WI38 (cell line): ENCODE measurements around the gene RAB8A.

Experiments used
- H3K4me3 ChIP-seq: 2 replicates; pipeline ENCODE4 v1.5.1; 2011; ENCODE audit warnings: low read depth, mild to moderate bottlenecking, control low read depth, low read length
- TF ChIP-seq, protein P1 (sequence below): IDR thresholded peaks from 2 replicates; pipeline ENCODE4 v1.5.1; 2012; ENCODE audit warnings: low read depth, mild to moderate bottlenecking, control low read depth, low read length

Gene RAB8A

GRCh38 chr19:16159655-16160054 lies 48.0 kb downstream of the RAB8A start:
- TF ChIP-seq, protein P1, sequence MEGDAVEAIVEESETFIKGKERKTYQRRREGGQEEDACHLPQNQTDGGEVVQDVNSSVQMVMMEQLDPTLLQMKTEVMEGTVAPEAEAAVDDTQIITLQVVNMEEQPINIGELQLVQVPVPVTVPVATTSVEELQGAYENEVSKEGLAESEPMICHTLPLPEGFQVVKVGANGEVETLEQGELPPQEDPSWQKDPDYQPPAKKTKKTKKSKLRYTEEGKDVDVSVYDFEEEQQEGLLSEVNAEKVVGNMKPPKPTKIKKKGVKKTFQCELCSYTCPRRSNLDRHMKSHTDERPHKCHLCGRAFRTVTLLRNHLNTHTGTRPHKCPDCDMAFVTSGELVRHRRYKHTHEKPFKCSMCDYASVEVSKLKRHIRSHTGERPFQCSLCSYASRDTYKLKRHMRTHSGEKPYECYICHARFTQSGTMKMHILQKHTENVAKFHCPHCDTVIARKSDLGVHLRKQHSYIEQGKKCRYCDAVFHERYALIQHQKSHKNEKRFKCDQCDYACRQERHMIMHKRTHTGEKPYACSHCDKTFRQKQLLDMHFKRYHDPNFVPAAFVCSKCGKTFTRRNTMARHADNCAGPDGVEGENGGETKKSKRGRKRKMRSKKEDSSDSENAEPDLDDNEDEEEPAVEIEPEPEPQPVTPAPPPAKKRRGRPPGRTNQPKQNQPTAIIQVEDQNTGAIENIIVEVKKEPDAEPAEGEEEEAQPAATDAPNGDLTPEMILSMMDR, result no peak
- H3K4me3 ChIP-seq, result no peak overlapping the region

DNA sequence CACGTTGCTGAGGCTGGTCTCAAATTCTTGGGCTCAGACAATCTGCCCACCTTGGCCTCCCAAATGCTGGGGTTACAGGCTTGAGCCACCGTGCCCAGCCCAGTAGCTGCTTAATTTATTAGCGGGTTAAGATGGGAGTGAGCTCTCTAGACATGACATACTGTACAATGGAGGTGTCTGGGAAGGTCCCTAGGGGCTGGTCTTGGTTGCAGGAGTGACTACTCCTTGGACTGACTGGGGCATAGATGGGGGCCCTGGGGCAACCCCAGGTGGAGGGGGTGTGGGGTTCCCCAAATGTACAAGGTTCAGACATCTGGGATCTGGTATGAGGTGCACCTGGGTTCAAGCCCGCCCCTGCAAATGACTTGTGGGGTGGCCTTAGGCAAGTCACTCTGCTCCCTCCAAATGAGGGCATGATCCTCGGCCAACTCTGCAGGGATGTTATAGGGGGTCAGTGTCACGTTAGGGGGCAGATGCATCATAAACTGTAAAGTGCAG lies 48.8 kb downstream of the RAB8A start:
- TF ChIP-seq, protein P1, result no peak
- no peak overlapping the region for H3K4me3 ChIP-seq

DNA sequence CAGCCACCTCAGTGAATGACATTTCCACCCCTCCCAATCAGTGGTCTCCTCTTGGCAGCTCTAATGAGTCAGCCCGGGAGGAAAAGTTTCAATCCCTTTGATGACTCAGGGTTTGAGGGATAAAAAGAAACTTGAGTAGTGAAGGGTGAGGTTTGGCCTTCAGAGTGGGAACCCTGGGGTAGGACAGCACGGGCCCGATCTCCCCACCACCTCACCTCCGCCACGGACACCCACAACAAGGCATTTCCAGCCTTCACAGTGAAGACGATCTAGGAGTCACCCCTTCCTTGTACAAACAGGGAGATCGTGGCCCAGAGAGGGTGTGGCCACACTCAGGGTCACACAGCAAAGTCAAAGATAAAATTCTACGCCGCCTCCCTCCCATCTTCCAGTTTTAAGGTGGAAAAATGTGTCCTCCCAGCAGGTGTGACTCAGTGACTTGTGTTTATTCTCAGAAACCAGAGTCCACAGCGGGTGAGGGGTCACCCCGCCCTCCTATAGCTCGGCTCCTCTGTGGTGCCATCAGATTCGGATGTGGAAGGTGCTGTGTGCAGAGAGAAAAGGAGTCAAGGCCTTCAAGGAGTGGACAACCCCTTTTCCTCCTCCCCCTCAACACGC lies 49.4 kb downstream of the RAB8A start:
- TF ChIP-seq, protein P1, result no peak

GRCh38 chr19:16161840-16162239 lies 50.2 kb downstream of the RAB8A start:
- no peak overlapping the region; the same call in 1 of the 2 replicates for H3K4me3 ChIP-seq
- TF ChIP-seq, protein P1, result no peak

More for the DNA sequence above, 49.4 kb downstream of the RAB8A start:
- H3K4me3 ChIP-seq, result peak overlapping the region; percentile 29

DNA sequence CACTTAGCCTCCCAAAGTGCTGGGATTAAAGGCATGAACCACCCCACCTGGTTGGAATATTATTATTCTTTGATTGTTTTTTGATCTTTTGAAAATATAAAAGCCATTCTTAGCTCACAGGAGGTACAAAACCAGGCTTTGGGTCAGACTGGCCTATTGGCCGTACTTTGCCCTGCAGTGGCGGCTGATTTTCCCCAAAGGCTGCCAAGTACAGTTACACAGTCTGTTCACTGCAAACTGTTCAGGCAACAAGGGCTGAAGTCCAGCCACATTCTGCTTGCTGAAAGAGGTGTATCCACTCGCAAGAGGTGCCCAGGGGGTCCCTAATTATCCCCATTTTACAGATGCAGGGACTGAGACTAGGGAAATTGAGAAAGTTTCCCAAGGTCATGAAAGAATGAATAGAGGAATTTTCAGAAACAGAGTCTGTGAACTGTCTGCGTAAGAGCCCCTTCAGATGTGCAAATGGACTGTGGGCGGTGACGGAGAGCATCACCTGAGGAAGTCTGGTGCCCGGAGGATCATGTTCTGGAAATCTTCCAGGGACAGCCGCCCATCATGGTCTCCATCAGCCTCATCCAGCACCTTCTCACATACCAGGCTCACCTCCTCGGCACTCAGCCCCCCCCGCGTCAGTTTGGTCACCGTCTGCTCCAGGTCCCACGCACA lies 52.7 kb downstream of the RAB8A start:
- H3K4me3 ChIP-seq, result no peak overlapping the region
- TF ChIP-seq, protein P1, result no peak

DNA sequence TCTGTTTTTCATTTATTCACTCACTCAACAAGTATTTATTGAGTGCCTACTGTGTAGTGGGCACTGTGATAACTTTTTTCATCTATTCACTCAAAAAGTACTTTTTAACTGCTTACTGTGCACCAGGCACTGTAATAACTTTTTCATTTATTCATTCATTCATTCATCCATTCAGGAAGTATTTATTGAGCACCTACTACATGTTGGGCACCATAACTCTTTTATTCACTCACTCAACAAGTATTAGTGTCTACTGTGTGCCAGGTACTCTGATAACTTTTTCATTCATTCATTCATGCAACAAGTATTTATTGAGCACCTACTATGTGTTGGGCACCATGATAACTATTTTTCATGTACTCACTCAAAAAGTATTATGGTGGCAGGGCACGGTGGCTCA lies 54.7 kb downstream of the RAB8A start:
- TF ChIP-seq, protein P1, result no peak
- H3K4me3 ChIP-seq, result no peak overlapping the region

GRCh38 chr19:16167055-16167454 lies 55.4 kb downstream of the RAB8A start:
- TF ChIP-seq, protein P1, result no peak
- H3K4me3 ChIP-seq, result no peak overlapping the region
